Measurements from ENCODE around the gene GABRG3.

The GABRG3 gene

GRCh38 chr15:27327467-27328025 lies 356.6 kb downstream of the GABRG3 start:
- Histone ChIP-seq H3K4me3 (ENCODE audit: low read depth, low read length) (no peak overlapping the region), H3K9me3 (ENCODE audit: control insufficient read depth, insufficient read depth, low read length) (no peaks in the 10 kb centered on the region), H3K27me3 (ENCODE audit: control insufficient read depth, insufficient read depth, low read length) (no peaks in the 10 kb centered on the region), H3K27ac (ENCODE audit: low read depth, low read length) (no peak overlapping the region), H3K4me1 (ENCODE audit: control insufficient read depth, insufficient read depth, low read length) (peaks cover 10% of the 10 kb centered on the region), H3K36me3 (ENCODE audit: control insufficient read depth, insufficient read depth, low read length) (no peaks in the 10 kb centered on the region), H3K9ac (ENCODE audit: low read depth, low read length) (no peak overlapping the region)

- no peak overlapping the region for H3K4me3 ChIP-seq (ENCODE audit: low read depth, low read length)
- H3K4me1 ChIP-seq (ENCODE audit: control insufficient read depth, insufficient read depth, low read length) = peaks cover 10% of the 10 kb centered on the region
- H3K9me3 ChIP-seq (ENCODE audit: control insufficient read depth, insufficient read depth, low read length) = no peaks in the 10 kb centered on the region
Observed at GRCh38 chr15:27328186-27328585, 357.2 kb downstream of the GABRG3 start.

DNA sequence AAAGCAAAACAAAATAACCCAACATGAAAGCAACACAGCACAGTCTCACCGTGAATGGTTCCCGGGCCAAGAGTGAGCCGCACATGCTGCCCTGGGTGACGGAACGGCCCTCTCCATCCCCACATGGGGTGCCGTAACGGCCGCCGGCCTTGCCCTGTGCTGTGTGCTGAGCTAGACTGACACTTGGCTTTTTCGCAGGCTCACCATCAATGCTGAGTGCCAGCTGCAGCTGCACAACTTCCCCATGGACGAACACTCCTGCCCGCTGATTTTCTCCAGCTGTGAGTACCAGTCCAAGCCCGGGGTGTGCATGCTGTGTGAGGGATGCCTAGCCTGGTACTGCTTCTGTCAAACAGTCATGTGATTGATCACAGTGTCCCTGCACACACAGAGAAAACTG lies 357.6 kb downstream of the GABRG3 start:
- H3K9ac ChIP-seq (ENCODE audit: low read depth, low read length) = no peak overlapping the region
- H3K4me1 ChIP-seq (ENCODE audit: control insufficient read depth, insufficient read depth, low read length) = peaks cover 10% of the 10 kb centered on the region
- H3K36me3 ChIP-seq (ENCODE audit: control insufficient read depth, insufficient read depth, low read length) = no peaks in the 10 kb centered on the region
- no peaks in the 10 kb centered on the region for H3K9me3 ChIP-seq (ENCODE audit: control insufficient read depth, insufficient read depth, low read length)
- H3K4me3 ChIP-seq (ENCODE audit: low read depth, low read length) = no peak overlapping the region
- no peaks in the 10 kb centered on the region for H3K27me3 ChIP-seq (ENCODE audit: control insufficient read depth, insufficient read depth, low read length)
- H3K27ac ChIP-seq (ENCODE audit: low read depth, low read length) = no peak overlapping the region

More at GRCh38 chr15:27328186-27328585, 357.2 kb downstream of the GABRG3 start:
- H3K36me3 ChIP-seq (ENCODE audit: control insufficient read depth, insufficient read depth, low read length) = no peaks in the 10 kb centered on the region
- H3K9ac ChIP-seq (ENCODE audit: low read depth, low read length) = no peak overlapping the region
- no peaks in the 10 kb centered on the region for H3K27me3 ChIP-seq (ENCODE audit: control insufficient read depth, insufficient read depth, low read length)
- no peak overlapping the region for H3K27ac ChIP-seq (ENCODE audit: low read depth, low read length)

DNA sequence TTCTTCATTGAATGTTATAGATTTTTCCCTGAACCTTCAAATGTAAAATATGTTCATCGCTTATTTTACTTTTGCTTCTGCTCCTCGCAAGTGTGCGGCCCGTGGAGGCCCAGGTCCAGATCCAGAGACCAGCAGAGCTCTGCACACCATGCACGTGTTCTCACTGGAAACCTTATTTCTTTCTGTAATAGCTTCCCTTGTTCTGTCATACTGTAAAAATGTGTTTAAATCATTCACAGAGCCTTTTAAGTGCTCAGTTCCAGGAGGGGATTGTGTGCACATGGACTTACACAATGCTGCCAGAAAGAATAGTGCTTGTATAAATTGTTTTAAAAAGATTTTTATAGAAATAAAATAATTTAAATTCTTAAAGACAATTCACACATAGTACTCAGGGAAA lies 359.3 kb downstream of the GABRG3 start:
- Histone ChIP-seq H3K27ac (ENCODE audit: low read depth, low read length) (no peak overlapping the region), H3K36me3 (ENCODE audit: control insufficient read depth, insufficient read depth, low read length) (no peaks in the 10 kb centered on the region), H3K9ac (ENCODE audit: low read depth, low read length) (no peak overlapping the region), H3K4me3 (ENCODE audit: low read depth, low read length) (no peak overlapping the region), H3K4me1 (ENCODE audit: control insufficient read depth, insufficient read depth, low read length) (peaks cover 5% of the 10 kb centered on the region; the same call in 1 of the 2 replicates), H3K9me3 (ENCODE audit: control insufficient read depth, insufficient read depth, low read length) (no peaks in the 10 kb centered on the region), H3K27me3 (ENCODE audit: control insufficient read depth, insufficient read depth, low read length) (no peaks in the 10 kb centered on the region)

DNA sequence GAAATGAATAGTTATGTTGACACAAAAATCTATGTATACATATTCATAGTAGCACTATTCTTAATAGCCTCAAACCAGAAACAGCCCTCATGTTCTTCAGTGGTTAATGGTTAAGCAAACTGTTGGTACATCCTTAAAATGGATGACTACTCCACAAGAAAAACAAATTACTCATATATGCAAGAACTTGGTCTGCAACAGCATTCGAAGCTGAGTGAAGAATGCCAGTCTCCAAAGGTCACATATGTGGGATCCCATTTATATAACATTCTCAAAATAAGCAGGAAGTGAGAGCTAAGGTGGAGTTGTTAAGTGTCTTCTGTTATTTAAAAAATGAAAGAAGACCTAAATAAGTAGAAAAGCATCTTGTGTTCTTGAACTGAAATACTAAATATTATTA lies 365.7 kb downstream of the GABRG3 start:
- no peak overlapping the region for H3K27ac ChIP-seq (ENCODE audit: low read depth, low read length)
- H3K4me1 ChIP-seq (ENCODE audit: control insufficient read depth, insufficient read depth, low read length) = no peaks in the 10 kb centered on the region
- no peak overlapping the region for H3K4me3 ChIP-seq (ENCODE audit: low read depth, low read length)
- H3K9ac ChIP-seq (ENCODE audit: low read depth, low read length) = no peak overlapping the region
- H3K36me3 ChIP-seq (ENCODE audit: control insufficient read depth, insufficient read depth, low read length) = no peaks in the 10 kb centered on the region
- no peaks in the 10 kb centered on the region for H3K9me3 ChIP-seq (ENCODE audit: control insufficient read depth, insufficient read depth, low read length)
- no peaks in the 10 kb centered on the region for H3K27me3 ChIP-seq (ENCODE audit: control insufficient read depth, insufficient read depth, low read length)

- no peak overlapping the region for H3K27ac ChIP-seq (ENCODE audit: low read depth, low read length)
- H3K9ac ChIP-seq (ENCODE audit: low read depth, low read length) = no peak overlapping the region
- H3K36me3 ChIP-seq (ENCODE audit: control insufficient read depth, insufficient read depth, low read length) = no peaks in the 10 kb centered on the region
- H3K27me3 ChIP-seq (ENCODE audit: control insufficient read depth, insufficient read depth, low read length) = no peaks in the 10 kb centered on the region
- no peak overlapping the region for H3K4me3 ChIP-seq (ENCODE audit: low read depth, low read length)
- no peaks in the 10 kb centered on the region for H3K9me3 ChIP-seq (ENCODE audit: control insufficient read depth, insufficient read depth, low read length)
- H3K4me1 ChIP-seq (ENCODE audit: control insufficient read depth, insufficient read depth, low read length) = peaks cover 11% of the 10 kb centered on the region
Observed at GRCh38 chr15:27339138-27339537, 368.2 kb downstream of the GABRG3 start.

DNA sequence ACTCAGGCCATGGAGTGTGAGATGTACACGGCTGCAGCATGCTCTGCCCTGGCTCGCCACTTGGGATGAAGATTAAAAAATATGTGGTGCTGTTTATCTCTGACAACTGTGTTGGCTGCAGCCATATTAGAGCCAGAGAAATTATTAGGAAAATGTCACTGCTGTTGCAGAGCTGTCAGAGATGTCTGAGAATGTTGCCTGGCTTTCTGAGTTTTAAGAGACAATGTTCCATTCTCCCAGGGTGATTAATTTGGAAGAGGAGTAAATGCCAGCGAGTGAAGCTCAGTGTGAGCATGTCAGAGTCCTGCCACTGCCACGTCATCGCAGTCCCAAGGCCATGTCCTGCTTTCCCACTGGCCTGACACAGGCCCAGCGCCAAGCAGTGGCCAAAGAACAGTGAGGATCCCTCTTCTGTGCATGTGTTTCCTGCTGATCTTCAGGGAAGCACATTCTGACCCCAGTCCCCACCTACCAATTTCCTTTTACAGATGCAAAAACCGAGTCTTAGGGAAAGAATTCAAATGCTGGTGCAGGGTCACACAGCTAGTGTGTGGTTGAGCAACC lies 370.9 kb downstream of the GABRG3 start:
- H3K27ac ChIP-seq (ENCODE audit: low read depth, low read length) = no peak overlapping the region
- H3K9ac ChIP-seq (ENCODE audit: low read depth, low read length) = no peak overlapping the region
- no peaks in the 10 kb centered on the region for H3K36me3 ChIP-seq (ENCODE audit: control insufficient read depth, insufficient read depth, low read length)
- H3K9me3 ChIP-seq (ENCODE audit: control insufficient read depth, insufficient read depth, low read length) = no peaks in the 10 kb centered on the region
- H3K4me1 ChIP-seq (ENCODE audit: control insufficient read depth, insufficient read depth, low read length) = peaks cover 11% of the 10 kb centered on the region
- no peaks in the 10 kb centered on the region for H3K27me3 ChIP-seq (ENCODE audit: control insufficient read depth, insufficient read depth, low read length)
- H3K4me3 ChIP-seq (ENCODE audit: low read depth, low read length) = no peak overlapping the region

GRCh38 chr15:27342991-27343390 lies 372.0 kb downstream of the GABRG3 start:
- no peaks in the 10 kb centered on the region for H3K9me3 ChIP-seq (ENCODE audit: control insufficient read depth, insufficient read depth, low read length)
- no peak overlapping the region for H3K9ac ChIP-seq (ENCODE audit: low read depth, low read length)
- peaks cover 11% of the 10 kb centered on the region for H3K4me1 ChIP-seq (ENCODE audit: control insufficient read depth, insufficient read depth, low read length)
- no peaks in the 10 kb centered on the region for H3K36me3 ChIP-seq (ENCODE audit: control insufficient read depth, insufficient read depth, low read length)
- H3K27ac ChIP-seq (ENCODE audit: low read depth, low read length) = no peak overlapping the region
- H3K27me3 ChIP-seq (ENCODE audit: control insufficient read depth, insufficient read depth, low read length) = no peaks in the 10 kb centered on the region
- no peak overlapping the region for H3K4me3 ChIP-seq (ENCODE audit: low read depth, low read length)

DNA sequence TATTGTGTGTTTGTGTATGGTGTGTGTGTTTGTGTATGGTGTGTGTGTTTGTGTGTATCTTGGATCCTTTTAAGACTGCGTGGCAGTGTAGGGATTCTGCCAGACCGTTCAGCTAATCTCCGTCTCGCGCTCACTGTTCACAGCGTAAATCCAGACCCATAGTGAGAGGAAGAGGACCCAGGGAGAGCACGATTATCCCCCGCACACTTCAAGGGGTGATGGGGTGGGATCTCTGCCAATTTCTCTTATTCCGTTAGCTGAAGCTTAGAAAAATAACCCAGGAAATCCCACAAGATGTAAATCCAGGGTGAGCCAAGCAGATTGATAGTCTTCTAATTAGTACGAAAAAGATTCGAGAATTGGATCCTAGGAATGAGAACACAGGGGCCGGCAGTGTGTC lies 381.2 kb downstream of the GABRG3 start:
- no peak overlapping the region for H3K4me3 ChIP-seq (ENCODE audit: low read depth, low read length)
- no peaks in the 10 kb centered on the region for H3K4me1 ChIP-seq (ENCODE audit: control insufficient read depth, insufficient read depth, low read length)
- no peaks in the 10 kb centered on the region for H3K27me3 ChIP-seq (ENCODE audit: control insufficient read depth, insufficient read depth, low read length)
- no peak overlapping the region for H3K27ac ChIP-seq (ENCODE audit: low read depth, low read length)
- no peaks in the 10 kb centered on the region for H3K9me3 ChIP-seq (ENCODE audit: control insufficient read depth, insufficient read depth, low read length)
- no peaks in the 10 kb centered on the region for H3K36me3 ChIP-seq (ENCODE audit: control insufficient read depth, insufficient read depth, low read length)
- no peak overlapping the region for H3K9ac ChIP-seq (ENCODE audit: low read depth, low read length)

GRCh38 chr15:27353856-27354255 lies 382.9 kb downstream of the GABRG3 start:
- Histone ChIP-seq H3K4me1 (ENCODE audit: control insufficient read depth, insufficient read depth, low read length) (peaks cover 6% of the 10 kb centered on the region; the same call in 1 of the 2 replicates), H3K36me3 (ENCODE audit: control insufficient read depth, insufficient read depth, low read length) (no peaks in the 10 kb centered on the region), H3K27me3 (ENCODE audit: control insufficient read depth, insufficient read depth, low read length) (no peaks in the 10 kb centered on the region), H3K9ac (ENCODE audit: low read depth, low read length) (no peak overlapping the region), H3K27ac (ENCODE audit: low read depth, low read length) (no peak overlapping the region), H3K4me3 (ENCODE audit: low read depth, low read length) (no peak overlapping the region), H3K9me3 (ENCODE audit: control insufficient read depth, insufficient read depth, low read length) (no peaks in the 10 kb centered on the region)

- no peak overlapping the region for H3K9ac ChIP-seq (ENCODE audit: low read depth, low read length)
- peak overlapping the region; percentile 38; the same call in 1 of the 2 replicates for H3K4me3 ChIP-seq (ENCODE audit: low read depth, low read length)
- H3K27me3 ChIP-seq (ENCODE audit: control insufficient read depth, insufficient read depth, low read length) = no peaks in the 10 kb centered on the region
- no peak overlapping the region for H3K27ac ChIP-seq (ENCODE audit: low read depth, low read length)
- H3K9me3 ChIP-seq (ENCODE audit: control insufficient read depth, insufficient read depth, low read length) = no peaks in the 10 kb centered on the region
- peaks cover 6% of the 10 kb centered on the region; the same call in 1 of the 2 replicates for H3K4me1 ChIP-seq (ENCODE audit: control insufficient read depth, insufficient read depth, low read length)
- no peaks in the 10 kb centered on the region for H3K36me3 ChIP-seq (ENCODE audit: control insufficient read depth, insufficient read depth, low read length)
Observed at GRCh38 chr15:27358751-27359434, 387.9 kb downstream of the GABRG3 start.

Measured in HUES48 (cell line).